Measurements from ENCODE around the gene DOCK8. TPM values are rescaled to one million over a fixed set of nuclear protein-coding genes. Genes with fewer than 3 reads are reported as not detected.
A peak's percentile ranks its signal among the peaks of the same experiment; 100 is the strongest.

The DOCK8 gene
- total RNA-seq, 1 experiment from 2014 or later: 5.6 TPM

DNA sequence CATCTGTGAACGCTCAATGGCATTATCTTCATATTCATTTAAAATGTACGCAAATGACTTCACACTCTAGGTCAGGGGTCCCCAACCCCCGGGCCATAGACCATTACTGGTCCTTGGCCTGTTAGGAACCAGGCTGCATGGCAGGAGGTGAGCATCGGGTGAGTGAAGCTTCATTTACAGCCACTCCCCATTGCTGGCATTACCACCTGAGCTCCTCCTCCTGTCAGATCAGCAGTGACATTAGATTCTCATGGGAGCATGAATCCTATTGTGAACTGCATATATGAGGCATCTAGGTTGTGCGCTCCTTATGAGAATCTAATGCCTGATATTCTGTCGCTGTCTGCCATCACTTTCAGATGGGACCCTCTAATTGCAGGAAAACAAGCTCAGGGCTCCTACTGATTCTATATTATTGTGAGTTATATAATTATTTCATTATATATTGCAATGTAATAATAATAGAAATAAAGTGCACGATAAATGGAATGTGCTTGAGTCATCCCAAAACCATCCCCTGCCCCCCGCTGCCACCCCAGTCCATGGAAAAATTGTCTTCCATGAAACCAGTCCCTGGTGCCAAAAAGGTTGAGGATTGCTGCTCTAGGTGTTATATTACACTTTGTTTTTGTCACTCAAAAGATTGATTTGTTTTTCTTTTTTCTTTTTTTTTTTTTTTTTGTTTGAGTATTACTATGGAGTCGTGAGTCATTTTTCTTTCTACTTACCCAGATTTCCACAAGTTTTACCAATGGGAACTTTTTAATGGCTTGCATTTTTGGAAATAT, 127.2 kb downstream of the DOCK8 start:
- in situ Hi-C loops (cut with HindIII; ENCODE audit: low pct_unique_long_range_greater_than_20kb, low sequenced_read_pairs): no loop called here
- no peak for DNase-seq (ENCODE audit: low read depth)

DNA sequence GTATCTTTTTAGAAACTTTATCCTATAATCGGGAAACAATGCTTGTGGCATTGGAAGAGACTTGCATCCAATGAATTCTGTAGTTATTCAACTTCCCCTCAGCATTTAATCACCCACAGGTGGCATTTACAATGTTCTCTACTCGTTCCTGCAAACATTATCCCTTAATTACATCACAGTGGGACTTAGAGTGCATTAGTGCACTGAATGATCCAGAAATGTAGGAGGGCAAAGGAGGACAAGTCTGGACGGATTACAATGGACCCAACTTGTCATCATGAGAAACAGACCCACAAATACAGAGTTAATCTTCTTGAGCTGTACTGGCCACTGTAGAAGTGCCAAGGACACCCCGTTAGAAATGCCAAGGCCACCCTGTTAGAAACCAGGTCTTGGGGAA, 129.1 kb downstream of the DOCK8 start:
- in situ Hi-C loops (cut with HindIII; ENCODE audit: low pct_unique_long_range_greater_than_20kb, low sequenced_read_pairs): no loop called here
- DNase-seq (ENCODE audit: low read depth): no peak

DNA sequence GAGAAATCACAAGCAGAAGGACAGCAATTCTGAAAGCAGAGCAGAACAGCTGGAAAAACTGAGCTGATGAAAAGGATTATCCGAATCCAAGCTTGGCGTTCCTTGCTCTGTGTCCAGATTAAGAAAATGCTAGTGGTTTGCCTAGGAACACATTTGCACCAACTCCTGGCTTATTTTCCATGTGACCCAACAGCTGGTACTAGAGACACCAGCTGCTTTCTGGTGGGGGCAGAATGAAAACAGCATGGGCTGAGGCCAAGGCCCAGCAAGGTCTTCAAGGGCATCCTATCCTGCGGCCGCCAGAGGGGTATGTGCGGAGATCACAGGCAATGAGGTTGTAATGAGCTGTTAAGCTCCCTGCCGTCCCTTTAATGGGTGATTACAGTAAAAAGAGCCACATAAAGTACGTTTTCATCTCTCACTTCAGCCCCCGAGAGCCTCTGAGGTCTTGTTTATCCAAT, 131.5 kb downstream of the DOCK8 start:
- no peak for DNase-seq (ENCODE audit: low read depth)
- in situ Hi-C loops (cut with HindIII; ENCODE audit: low pct_unique_long_range_greater_than_20kb, low sequenced_read_pairs): no loop called here

DNA sequence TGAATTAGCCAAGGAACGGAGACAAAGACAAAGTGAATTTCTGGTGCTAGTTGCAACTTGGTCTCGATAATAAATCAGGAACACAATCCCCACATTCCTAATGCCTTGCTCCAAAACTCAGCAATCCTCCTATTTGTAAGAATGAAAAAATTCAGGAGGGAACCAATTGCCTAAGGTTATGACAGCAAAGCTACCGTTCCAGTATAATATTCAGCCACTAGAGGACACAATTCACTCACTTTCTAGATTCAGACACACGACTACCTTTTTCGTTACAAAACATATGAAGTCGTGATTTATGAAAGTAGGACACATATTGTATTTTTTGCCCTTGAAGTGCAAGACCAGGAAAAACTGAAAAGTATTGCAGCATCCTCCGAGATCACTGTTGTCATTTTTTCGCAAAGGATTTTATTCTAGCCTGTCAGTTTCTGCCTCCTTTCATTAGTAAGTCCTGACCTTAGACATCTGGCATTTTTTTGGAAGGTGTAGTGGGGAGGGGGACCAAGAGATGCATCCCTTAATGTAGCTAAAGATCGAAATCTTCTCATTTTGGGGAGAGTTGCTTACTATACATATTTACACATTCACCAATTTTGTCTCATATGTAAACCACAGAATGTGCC, 133.1 kb downstream of the DOCK8 start:
- DNase-seq (ENCODE audit: low read depth): peak; percentile 33
- in situ Hi-C loops (cut with HindIII; ENCODE audit: low pct_unique_long_range_greater_than_20kb, low sequenced_read_pairs): no loop called here

DNA sequence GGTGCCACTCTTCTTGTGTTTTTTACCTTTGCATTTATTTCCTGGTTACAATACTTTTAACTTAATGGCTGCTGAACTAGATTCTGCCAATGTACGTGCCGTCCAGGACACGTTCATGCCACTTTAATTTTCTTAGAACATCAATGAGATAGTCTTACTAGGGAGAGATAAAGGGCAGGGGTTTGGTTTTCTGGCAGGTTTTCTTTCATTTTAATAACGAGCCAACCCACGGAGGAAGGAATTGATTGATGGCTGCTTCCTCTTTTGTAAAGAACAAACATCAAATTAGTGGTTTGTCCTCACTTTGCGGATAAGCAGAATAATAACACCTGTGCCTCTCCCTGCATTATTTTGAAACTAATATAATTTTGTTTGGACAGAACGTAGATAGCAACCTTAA, 135.7 kb downstream of the DOCK8 start:
- no peak for DNase-seq (ENCODE audit: low read depth)
- in situ Hi-C loops (cut with HindIII; ENCODE audit: low pct_unique_long_range_greater_than_20kb, low sequenced_read_pairs): no loop called here

DNA sequence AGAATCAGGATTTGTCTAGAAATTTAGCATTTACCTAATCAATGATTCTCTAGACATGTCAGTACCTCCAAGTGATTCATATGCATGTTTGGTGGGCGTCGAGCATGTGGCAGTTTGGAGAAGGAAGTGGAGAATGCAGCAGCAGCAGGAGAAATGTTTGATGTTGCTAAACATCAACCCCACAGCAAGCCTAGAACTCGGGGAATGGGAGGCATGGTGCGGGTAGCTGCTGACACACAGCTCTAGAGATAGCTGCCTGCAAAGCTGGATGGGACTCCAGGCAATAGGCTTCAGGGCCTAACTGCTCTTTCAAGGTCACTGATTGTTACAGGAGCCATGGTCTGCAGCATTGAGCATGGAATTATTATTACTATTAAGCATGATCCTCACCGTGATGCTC, 137.3 kb downstream of the DOCK8 start:
- no peak for DNase-seq (ENCODE audit: low read depth)
- in situ Hi-C loops (cut with HindIII; ENCODE audit: low pct_unique_long_range_greater_than_20kb, low sequenced_read_pairs): no loop called here

DNA sequence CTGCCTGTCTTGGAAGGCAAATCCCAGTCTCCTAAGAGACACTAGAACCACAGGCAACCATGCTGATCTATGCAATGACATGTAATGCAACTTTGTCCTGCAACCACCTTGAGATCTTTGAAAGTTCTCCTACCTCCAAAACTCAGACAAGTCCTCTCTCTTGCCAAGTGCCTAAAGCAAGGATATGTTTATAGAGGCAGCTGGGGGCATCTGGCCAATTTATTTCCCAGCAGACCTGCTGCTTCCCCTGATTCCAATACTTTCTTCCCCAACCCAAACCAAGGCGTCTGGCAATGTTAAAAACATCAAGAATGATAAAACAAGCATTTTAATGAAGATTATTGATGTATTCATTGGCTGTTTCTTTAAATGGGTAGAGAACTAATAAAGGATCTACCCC, 138.4 kb downstream of the DOCK8 start:
- in situ Hi-C loops (cut with HindIII; ENCODE audit: low pct_unique_long_range_greater_than_20kb, low sequenced_read_pairs): no loop called here
- DNase-seq (ENCODE audit: low read depth): no peak

DNA sequence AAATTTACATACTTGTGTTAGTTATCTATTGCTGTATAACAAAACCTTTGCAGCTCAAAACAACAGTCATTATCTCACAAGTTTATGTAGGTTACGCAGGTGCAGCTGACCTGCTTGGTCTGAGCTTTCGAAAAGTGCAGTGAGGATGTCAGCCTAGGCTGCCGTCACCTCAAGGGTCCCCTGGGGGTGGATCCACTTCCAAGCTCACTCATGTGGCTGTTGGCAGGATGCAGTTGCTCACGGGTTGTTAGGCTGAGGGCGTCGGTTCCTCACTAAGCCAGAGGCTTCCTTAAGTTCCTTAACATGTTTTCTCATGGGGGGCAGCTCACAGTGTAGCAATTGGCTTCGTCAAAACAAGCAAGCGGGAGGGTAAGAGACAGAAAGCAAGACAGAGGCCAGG, 139.8 kb downstream of the DOCK8 start:
- in situ Hi-C loops (cut with HindIII; ENCODE audit: low pct_unique_long_range_greater_than_20kb, low sequenced_read_pairs): no loop called here
- DNase-seq (ENCODE audit: low read depth): no peak

DNA sequence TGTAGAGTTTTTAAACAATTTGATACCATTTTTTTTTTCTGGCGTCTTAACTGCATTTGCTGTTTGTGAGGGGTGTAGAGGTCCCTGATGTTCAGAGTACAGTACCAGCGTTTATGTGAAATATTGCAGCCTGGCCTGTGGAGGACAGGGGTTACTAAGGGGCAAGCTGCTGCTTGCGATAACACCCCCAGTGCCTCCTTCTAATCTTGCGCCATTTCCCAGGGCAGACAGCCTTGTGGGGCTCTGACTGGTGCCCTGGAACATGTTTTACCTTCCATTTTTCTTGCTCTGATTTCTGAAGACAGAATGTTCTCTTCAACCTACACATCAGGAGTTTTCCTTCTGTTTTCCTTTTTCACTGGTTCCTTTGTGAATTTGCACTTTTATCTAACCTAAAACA, 142.9 kb downstream of the DOCK8 start:
- DNase-seq (ENCODE audit: low read depth): no peak
- in situ Hi-C loops (cut with HindIII; ENCODE audit: low pct_unique_long_range_greater_than_20kb, low sequenced_read_pairs): no loop called here

DNA sequence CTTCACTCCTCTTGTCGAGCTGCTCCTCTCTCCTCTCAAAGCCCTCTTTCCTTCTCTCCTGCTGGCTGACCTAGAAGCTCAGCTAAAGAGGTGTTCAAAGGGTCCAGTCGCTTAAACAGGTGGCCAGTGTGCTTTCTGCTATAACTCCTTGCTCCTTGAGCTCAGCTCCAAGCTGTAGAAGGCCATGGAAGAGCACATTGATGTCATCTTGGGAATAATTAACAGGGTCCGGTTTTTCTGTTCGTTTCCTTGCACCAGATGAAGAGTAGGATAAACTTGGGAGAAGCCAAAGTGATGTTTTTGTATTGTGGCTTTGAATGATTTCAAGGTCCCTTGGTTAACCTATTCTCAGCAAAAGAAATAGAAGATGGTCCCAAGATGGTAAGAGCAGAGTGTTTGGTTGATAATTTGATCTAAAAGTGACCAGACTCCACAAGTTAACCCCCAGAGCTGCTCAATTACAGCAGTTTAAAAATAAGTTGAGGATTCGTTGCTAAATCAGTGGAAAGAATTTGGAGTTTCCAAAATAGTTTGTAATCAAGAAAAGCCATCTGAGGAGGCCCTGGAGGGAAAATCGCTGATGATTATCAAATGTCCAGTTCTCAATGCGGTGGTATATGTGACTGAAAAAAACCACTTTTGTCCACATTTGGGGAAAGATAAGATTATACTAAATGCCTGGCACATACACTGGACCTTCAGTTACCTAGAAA, 148.1 kb downstream of the DOCK8 start:
- in situ Hi-C loops (cut with HindIII; ENCODE audit: low pct_unique_long_range_greater_than_20kb, low sequenced_read_pairs): no loop called here
- DNase-seq (ENCODE audit: low read depth): peak; percentile 2

DNA sequence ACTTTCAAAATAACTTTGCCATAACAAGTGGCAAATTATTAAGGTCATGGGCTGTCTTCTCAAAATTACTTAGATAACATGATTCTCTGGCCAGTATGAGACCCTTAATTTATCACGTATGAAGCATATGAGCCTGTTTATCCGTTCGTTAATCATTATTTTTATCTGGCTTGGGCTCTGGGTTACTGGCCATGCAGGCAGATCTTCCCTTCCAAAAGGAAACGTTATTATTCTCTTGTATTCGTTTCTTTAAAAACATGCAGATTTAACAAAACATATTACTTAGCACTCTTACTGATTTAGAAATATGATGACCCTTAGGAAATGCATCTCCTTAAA, 148.6 kb downstream of the DOCK8 start:
- DNase-seq (ENCODE audit: low read depth): no peak
- in situ Hi-C loops (cut with HindIII; ENCODE audit: low pct_unique_long_range_greater_than_20kb, low sequenced_read_pairs): no loop called here

DNA sequence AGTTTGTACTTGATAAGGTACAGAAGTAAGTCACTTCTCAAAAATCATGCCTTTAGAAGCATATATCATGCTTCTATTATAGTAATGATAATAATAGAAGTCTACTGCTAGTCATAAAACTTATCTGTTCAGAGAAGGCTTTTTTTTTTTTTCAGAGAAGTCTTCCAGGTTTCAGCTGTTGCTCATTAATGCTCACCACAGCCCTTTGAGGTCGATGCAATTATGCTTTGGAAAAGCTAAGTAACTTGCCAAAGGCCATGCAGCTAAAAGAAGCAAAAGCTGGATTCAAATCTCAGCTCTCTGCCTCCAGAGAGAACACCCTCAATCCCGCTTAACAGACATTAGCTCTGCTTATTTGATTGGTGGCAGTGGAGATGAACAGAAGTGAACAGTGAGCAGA, 150.8 kb downstream of the DOCK8 start:
- in situ Hi-C loops (cut with HindIII; ENCODE audit: low pct_unique_long_range_greater_than_20kb, low sequenced_read_pairs): no loop called here
- DNase-seq (ENCODE audit: low read depth): no peak

DNA sequence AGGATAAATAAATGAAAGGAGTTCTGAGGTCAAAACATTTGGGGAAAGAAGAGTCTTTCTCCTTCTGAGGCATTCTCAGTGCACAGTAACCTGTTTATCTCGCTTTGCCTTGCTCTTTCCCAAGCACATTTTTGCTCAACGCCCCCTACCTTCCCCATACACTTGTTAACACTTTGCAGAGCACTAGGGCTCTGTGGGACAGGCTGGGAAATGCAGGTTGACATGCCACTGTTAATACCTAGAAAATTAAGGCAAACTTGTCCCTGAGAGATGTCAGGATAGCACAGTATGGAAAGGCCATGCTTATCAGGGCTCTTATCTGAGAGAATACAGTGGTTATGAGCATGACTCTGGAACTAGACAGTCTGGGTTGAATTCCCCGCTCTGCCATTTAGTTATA, 152.0 kb downstream of the DOCK8 start:
- no peak for DNase-seq (ENCODE audit: low read depth)
- in situ Hi-C loops (cut with HindIII; ENCODE audit: low pct_unique_long_range_greater_than_20kb, low sequenced_read_pairs): no loop called here

DNA sequence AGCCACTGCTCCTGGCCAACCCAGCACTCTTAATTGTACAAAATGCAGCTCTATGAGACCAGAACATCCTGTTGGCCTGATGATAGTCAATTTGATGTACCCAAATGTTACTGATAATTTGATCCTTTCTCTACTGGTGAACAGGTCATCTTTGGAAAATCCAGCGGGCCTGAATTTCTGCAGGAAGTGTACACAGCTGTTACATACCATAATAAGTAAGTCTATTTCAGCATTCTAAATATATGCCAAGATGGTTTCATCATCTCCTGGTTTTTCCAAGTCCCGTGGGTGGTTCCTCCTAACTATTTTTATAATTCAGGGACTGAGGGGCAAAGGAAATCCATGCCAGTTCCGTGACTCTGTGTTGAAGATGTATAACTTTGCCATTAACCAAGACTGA, 155.4 kb downstream of the DOCK8 start:
- in situ Hi-C loops (cut with HindIII; ENCODE audit: low pct_unique_long_range_greater_than_20kb, low sequenced_read_pairs): no loop called here
- no peak for DNase-seq (ENCODE audit: low read depth)

DNA sequence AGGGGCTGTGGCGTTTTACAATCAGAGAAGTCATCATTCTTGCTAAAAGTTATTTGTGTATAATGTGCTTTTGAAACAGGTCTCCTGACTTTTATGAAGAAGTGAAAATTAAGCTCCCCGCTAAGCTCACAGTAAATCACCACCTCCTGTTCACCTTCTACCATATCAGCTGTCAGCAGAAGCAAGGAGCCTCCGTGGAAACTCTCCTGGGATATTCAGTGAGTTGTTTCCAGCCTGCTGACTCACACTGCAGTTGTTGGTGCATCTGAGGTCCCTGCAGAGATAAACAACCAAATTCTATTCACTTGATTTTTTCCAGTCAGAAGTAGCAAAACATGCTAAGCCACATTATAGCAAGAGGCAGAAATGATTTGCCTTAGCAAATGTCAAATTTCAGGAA, 156.7 kb downstream of the DOCK8 start:
- in situ Hi-C loops (cut with HindIII; ENCODE audit: low pct_unique_long_range_greater_than_20kb, low sequenced_read_pairs): no loop called here
- no peak for DNase-seq (ENCODE audit: low read depth)

DNA sequence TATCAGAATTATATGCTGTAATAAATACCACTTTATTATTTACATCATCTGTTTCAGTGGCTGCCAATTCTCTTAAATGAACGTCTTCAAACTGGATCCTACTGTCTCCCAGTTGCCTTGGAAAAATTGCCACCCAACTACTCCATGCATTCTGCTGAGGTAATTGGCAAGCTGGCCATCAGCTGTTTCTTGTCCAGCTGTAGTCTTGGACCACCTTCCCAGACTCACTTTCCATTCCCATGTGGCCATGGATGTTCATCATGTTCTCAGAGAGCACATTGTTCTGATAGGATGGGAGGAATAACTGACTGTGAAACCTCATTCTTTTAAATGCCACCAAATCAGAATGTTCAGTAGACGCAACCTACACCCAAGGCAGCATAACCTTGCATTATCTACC, 157.5 kb downstream of the DOCK8 start:
- DNase-seq (ENCODE audit: low read depth): no peak
- in situ Hi-C loops (cut with HindIII; ENCODE audit: low pct_unique_long_range_greater_than_20kb, low sequenced_read_pairs): no loop called here

DNA sequence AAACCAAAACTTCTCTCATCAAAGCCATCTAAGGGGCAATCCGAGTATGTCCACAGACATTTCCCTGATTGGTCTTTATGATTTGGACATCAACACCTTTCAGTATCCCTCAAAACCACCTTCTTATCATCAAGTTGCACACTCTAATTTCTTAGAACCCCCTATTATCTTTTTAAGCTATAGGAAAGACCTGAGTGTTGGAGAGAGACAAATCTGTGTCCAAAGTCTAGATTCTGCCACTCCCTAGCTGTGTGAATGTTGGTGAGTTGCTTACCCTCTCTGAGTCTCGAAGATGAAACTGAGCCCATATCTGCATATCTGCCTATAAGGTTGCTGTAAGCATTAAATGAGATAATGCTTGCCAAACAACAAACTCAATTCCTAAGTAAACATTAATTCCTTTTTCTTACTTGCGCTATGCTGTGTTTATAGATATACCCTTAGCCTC, 159.1 kb downstream of the DOCK8 start:
- DNase-seq (ENCODE audit: low read depth): no peak
- in situ Hi-C loops (cut with HindIII; ENCODE audit: low pct_unique_long_range_greater_than_20kb, low sequenced_read_pairs): no loop called here

DNA sequence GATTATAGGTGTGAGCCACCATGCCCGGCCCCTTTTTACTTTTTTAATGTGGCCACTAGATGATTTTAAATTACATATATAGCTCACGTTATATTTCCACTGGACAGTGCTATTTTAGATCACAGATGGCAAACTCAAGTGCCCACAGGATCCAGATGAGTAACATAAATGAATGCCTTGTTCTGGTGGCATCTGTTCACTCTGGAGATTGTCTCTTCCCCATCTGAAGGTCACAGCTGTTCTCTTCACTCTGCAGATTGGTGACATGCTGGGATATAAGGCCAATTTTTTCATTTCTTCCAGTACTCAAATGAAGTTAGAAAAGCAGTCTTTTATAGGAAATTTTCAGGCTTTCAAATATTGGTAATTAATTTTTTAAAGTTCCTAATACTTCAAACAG, 160.1 kb downstream of the DOCK8 start:
- DNase-seq (ENCODE audit: low read depth): no peak
- in situ Hi-C loops (cut with HindIII; ENCODE audit: low pct_unique_long_range_greater_than_20kb, low sequenced_read_pairs): no loop called here

DNA sequence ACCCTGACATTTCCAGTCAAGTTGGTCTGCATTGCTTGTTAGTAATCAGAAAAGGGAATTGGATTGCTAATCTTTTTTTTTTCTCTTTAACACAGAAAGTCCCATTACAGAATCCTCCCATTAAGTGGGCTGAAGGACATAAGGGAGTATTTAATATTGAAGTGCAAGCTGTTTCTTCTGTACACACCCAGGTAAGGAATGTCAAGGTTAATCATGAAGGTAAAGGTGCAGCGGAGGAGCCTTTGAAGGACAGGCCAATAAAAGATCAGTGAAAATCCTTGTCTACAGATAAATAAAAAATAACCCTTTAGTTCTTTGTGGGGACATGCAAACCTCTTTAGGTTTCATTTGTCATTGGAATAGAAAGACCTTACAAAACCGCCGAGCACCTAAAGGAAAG, 161.4 kb downstream of the DOCK8 start:
- in situ Hi-C loops (cut with HindIII; ENCODE audit: low pct_unique_long_range_greater_than_20kb, low sequenced_read_pairs): no loop called here
- DNase-seq (ENCODE audit: low read depth): no peak
